Lower leg skin (tissue), 4 donors: Measurements from ENCODE around the gene TSPAN15. TPM values are rescaled to one million over a fixed set of nuclear protein-coding genes. Genes with fewer than 3 reads are reported as not detected.

Source experiments
- DNase-seq, 2 donors: peaks; one replicate each; pipeline ENCODE4 v3.0.0-alpha.2; 2019; ENCODE audit warnings: low spot score in 2 of 2
- H3K4me3 ChIP-seq: fragments of 200-600 bp; sonication (generic); 2 replicates; pipeline ENCODE4 v1.5.1; 2017; ENCODE audit warnings: mild to moderate bottlenecking, low read depth; ENCODE audit not compliant: poor library complexity, severe bottlenecking
- CTCF ChIP-seq, 3 donors: fragments of 450-650 bp; IDR thresholded peaks; one replicate each; pipeline ENCODE4 v1.5.1; 2016; ENCODE audit warnings: antibody characterized with exemption in 3 of 3, mild to moderate bottlenecking in 3 of 3, moderate library complexity in 2 of 3
- POLR2A ChIP-seq, 2 donors: fragments of 450-650 bp; IDR thresholded peaks; one replicate each; pipeline ENCODE4 v1.6.1; 2016 to 2017; ENCODE audit warnings: antibody characterized with exemption in 2 of 2, mild to moderate bottlenecking in 1 of 2, moderate library complexity in 1 of 2
- WGBS, 2 donors: methylation state at CpG; one replicate each; pipeline ENCODE4 v1.1.5; 2018; 5-methylcytosine and 5-hydroxymethylcytosine counted together
- intact Hi-C: fragments of 100-400 bp; cut with DNase I; formaldehyde crosslinking; loops from one replicate; pipeline ENCODE4 v1.15.0; 2023; ENCODE audit warnings: low total_unique reads
- total RNA-seq, 4 donors: library from RNA; depleted of rRNA; stranded (reverse); fragments of >200 nt; gene quantifications; one replicate each; pipeline ENCODE4 v1.1.0, GENCODE V29; 2016

The TSPAN15 gene
- total RNA-seq, 4 donors from 2014 or later = 5.9 to 47.7 (median 13.0) TPM

GRCh38 chr10:69503001-69503895 lies 52.0 kb downstream of the TSPAN15 start:
- peak in 1 of 2 donors; percentile 66 for DNase-seq
- intact Hi-C loops = no loop called here
- TF ChIP-seq CTCF (IDR thresholded peaks at IDR 0.05) (no peak), POLR2A (IDR thresholded peaks at IDR 0.05) (no peak)
- no peak overlapping the region for H3K4me3 ChIP-seq
- 74 to 82% methylated on average over 17 to 18 of the region's 18 CpGs for WGBS, 2 donors

- WGBS, 2 donors = 79 to 88% methylated on average over 11 of the region's 11 CpGs
- intact Hi-C loops = no loop called here
Observed at GRCh38 chr10:69503896-69504265, 52.6 kb downstream of the TSPAN15 start.

GRCh38 chr10:69504576-69505250 lies 53.4 kb downstream of the TSPAN15 start:
- TF ChIP-seq POLR2A (IDR thresholded peaks at IDR 0.05) (no peak), CTCF (IDR thresholded peaks at IDR 0.05) (no peak)

More at GRCh38 chr10:69503896-69504265, 52.6 kb downstream of the TSPAN15 start:
- peak in 1 of 2 donors; percentile 81 for DNase-seq
- TF ChIP-seq POLR2A (IDR thresholded peaks at IDR 0.05) = no peak
- no peak for TF ChIP-seq CTCF (IDR thresholded peaks at IDR 0.05)
- no peak overlapping the region for H3K4me3 ChIP-seq

GRCh38 chr10:69505636-69506318 lies 54.5 kb downstream of the TSPAN15 start:
- DNase-seq = peak in 1 of 2 donors; percentile 77
- no peak overlapping the region for H3K4me3 ChIP-seq
- 84 to 92% methylated on average over 13 to 15 of the region's 15 CpGs for WGBS, 2 donors
- TF ChIP-seq CTCF (IDR thresholded peaks at IDR 0.05) (no peak), POLR2A (IDR thresholded peaks at IDR 0.05) (no peak)
- intact Hi-C loops = loop anchor here (5.0 kb wide), 2 partner anchors 78 to 93 kb away; no protein-coding TSS in a partner anchor

More at GRCh38 chr10:69504576-69505250, 53.4 kb downstream of the TSPAN15 start:
- WGBS, 2 donors = 86 to 94% methylated on average over 5 to 6 of the region's 6 CpGs
- no peak overlapping the region for H3K4me3 ChIP-seq
- intact Hi-C loops = loop anchor here (5.0 kb wide), 2 partner anchors 77 to 92 kb away; no protein-coding TSS in a partner anchor
- peak in 1 of 2 donors; percentile 82 for DNase-seq

GRCh38 chr10:69506487-69506833 lies 55.2 kb downstream of the TSPAN15 start:
- no peak for DNase-seq
- 87 to 100% methylated on average over 2 to 3 of the region's 3 CpGs for WGBS, 2 donors
- H3K4me3 ChIP-seq = no peak overlapping the region
- intact Hi-C loops = loop anchor here (5.0 kb wide), 2 partner anchors 79 to 94 kb away; no protein-coding TSS in a partner anchor
- no peak for TF ChIP-seq CTCF (IDR thresholded peaks at IDR 0.05)
- TF ChIP-seq POLR2A (IDR thresholded peaks at IDR 0.05) = no peak
